ENCODE data around the gene IQCM. TPM values are rescaled to one million over a fixed set of nuclear protein-coding genes. Genes with fewer than 3 reads are reported as not detected.

IQCM gene
- total and polyA plus RNA-seq, 2 donors (not counting 3 experiments of a cell fraction or from before 2014, with no cell fraction given): not detected

- intact Hi-C loops (cut with micrococcal nuclease) (no loop called here), dilution Hi-C loops (cut with MboI; ENCODE audit: extremely low pct_ligation_motif_present, low sequenced_read_pairs) (no loop called here)
- H3K4me1 ChIP-seq (ENCODE audit: control insufficient read depth, extremely low read depth, insufficient read depth, low read length): no peaks in the 10 kb centered on the region
- no peaks in the 10 kb centered on the region for H3K9me3 ChIP-seq (replicated peaks; ENCODE audit: control insufficient read depth, insufficient read depth, low read length)
- H3K4me3 ChIP-seq (replicated peaks in 1 of 3; ENCODE audit: insufficient read depth in 1 of 3, low read depth in 1 of 3, low read length in 3 of 3): no peak overlapping the region
- no peaks in the 10 kb centered on the region for H3K27me3 ChIP-seq (ENCODE audit: control insufficient read depth in 2 of 2, insufficient read depth in 2 of 2, low read length in 2 of 2)
- no peak overlapping the region for H2AFZ ChIP-seq (ENCODE audit: low read depth, low read length)
- no peaks in the 10 kb centered on the region for H4K20me1 ChIP-seq (replicated peaks; ENCODE audit: control insufficient read depth, extremely low read depth, insufficient read depth, low read length)
- ChIA-PET POLR2A (no interaction called here), CTCF (no interaction called here)
- H3K36me3 ChIP-seq (ENCODE audit: control insufficient read depth in 2 of 2, extremely low read depth in 1 of 2, insufficient read depth in 2 of 2, low read length in 2 of 2): no peaks in the 10 kb centered on the region
- no peak for DNase-seq (ENCODE audit: low read depth, low spot score)
- no peak for FAIRE-seq
- BruUV-seq (replicated peaks): no TSS peak
- no peaks in the 10 kb centered on the region for H3K9me1 ChIP-seq (replicated peaks; ENCODE audit: control insufficient read depth, extremely low read depth, insufficient read depth, low read length)
- no peak overlapping the region for H3K9ac ChIP-seq (replicated peaks; ENCODE audit: extremely low read depth, insufficient read depth, low read length)
- H3K27ac ChIP-seq (ENCODE audit: insufficient read depth, low read depth, low read length): no peak overlapping the region
- no peak overlapping the region for H3K4me2 ChIP-seq (ENCODE audit: insufficient read depth, low read length)
- TF ChIP-seq JUN (IDR thresholded peaks at IDR 0.05; ENCODE audit: borderline replicate concordance, insufficient read depth, insufficient read length, low read depth) (no peak), FOS (IDR thresholded peaks at IDR 0.05; ENCODE audit: borderline replicate concordance, insufficient read depth, low read length) (no peak), MYC (IDR thresholded peaks at IDR 0.05; ENCODE audit: low read depth, low read length) (no peak), MAX (IDR thresholded peaks at IDR 0.05; ENCODE audit: insufficient read depth, insufficient read length) (no peak), CTCF (IDR thresholded peaks at IDR 0.05; ENCODE audit: extremely low read depth in 1 of 2, insufficient read depth in 1 of 2, low read depth in 1 of 2, low read length in 2 of 2) (no peak), POLR2AphosphoS5 (IDR thresholded peaks at IDR 0.05; ENCODE audit: insufficient read depth, low read depth, low read length) (no peak)
- H3K79me2 ChIP-seq (ENCODE audit: control insufficient read depth, insufficient read depth, low read length): no peaks in the 10 kb centered on the region
Observed at GRCh38 chr4:149574971-149575370, 240.7 kb downstream of the IQCM start.

- ChIA-PET CTCF (no interaction called here), POLR2A (no interaction called here)
- dilution Hi-C loops (cut with MboI; ENCODE audit: extremely low pct_ligation_motif_present, low sequenced_read_pairs): no loop called here
- no peaks in the 10 kb centered on the region for H3K36me3 ChIP-seq (ENCODE audit: control insufficient read depth in 2 of 2, extremely low read depth in 1 of 2, insufficient read depth in 2 of 2, low read length in 2 of 2)
- no peaks in the 10 kb centered on the region for H3K9me3 ChIP-seq (replicated peaks; ENCODE audit: control insufficient read depth, insufficient read depth, low read length)
- TF ChIP-seq GATA2 (IDR thresholded peaks at IDR 0.05; ENCODE audit: insufficient read depth, insufficient read length, low read depth, low read length) (no peak), POLR2AphosphoS5 (IDR thresholded peaks at IDR 0.05; ENCODE audit: insufficient read depth, low read depth, low read length) (no peak), JUN (IDR thresholded peaks at IDR 0.05; ENCODE audit: borderline replicate concordance, insufficient read depth, insufficient read length, low read depth) (no peak), CTCF (IDR thresholded peaks at IDR 0.05; ENCODE audit: extremely low read depth in 1 of 2, insufficient read depth in 1 of 2, low read depth in 1 of 2, low read length in 2 of 2) (no peak), POLR2A (IDR thresholded peaks at IDR 0.05; ENCODE audit: low read depth, low read length) (no peak), MYC (IDR thresholded peaks at IDR 0.05; ENCODE audit: low read depth, low read length) (no peak), FOS (IDR thresholded peaks at IDR 0.05; ENCODE audit: borderline replicate concordance, insufficient read depth, low read length) (no peak), MAX (IDR thresholded peaks at IDR 0.05; ENCODE audit: insufficient read depth, insufficient read length) (no peak), EZH2 (IDR thresholded peaks at IDR 0.05; ENCODE audit: borderline replicate concordance, low read depth, low read length, severe bottlenecking) (no peak)
- H3K4me2 ChIP-seq (ENCODE audit: insufficient read depth, low read length): no peak overlapping the region
- H3K4me3 ChIP-seq (replicated peaks in 1 of 3; ENCODE audit: insufficient read depth in 1 of 3, low read depth in 1 of 3, low read length in 3 of 3): no peak overlapping the region
- H3K27ac ChIP-seq (ENCODE audit: insufficient read depth, low read depth, low read length): no peak overlapping the region
- H3K9me1 ChIP-seq (replicated peaks; ENCODE audit: control insufficient read depth, extremely low read depth, insufficient read depth, low read length): no peaks in the 10 kb centered on the region
- no peaks in the 10 kb centered on the region for H3K4me1 ChIP-seq (ENCODE audit: control insufficient read depth, extremely low read depth, insufficient read depth, low read length)
- intact Hi-C loops (cut with micrococcal nuclease): no loop called here
- H4K20me1 ChIP-seq (replicated peaks; ENCODE audit: control insufficient read depth, extremely low read depth, insufficient read depth, low read length): no peaks in the 10 kb centered on the region
- DNase-seq (ENCODE audit: low read depth, low spot score) (no peak), FAIRE-seq (no peak)
- H3K27me3 ChIP-seq (ENCODE audit: control insufficient read depth in 2 of 2, insufficient read depth in 2 of 2, low read length in 2 of 2): no peaks in the 10 kb centered on the region
- H3K79me2 ChIP-seq (ENCODE audit: control insufficient read depth, insufficient read depth, low read length): no peaks in the 10 kb centered on the region
- no peak overlapping the region for H2AFZ ChIP-seq (ENCODE audit: low read depth, low read length)
- BruUV-seq (replicated peaks): no TSS peak
- no peak overlapping the region for H3K9ac ChIP-seq (replicated peaks; ENCODE audit: extremely low read depth, insufficient read depth, low read length)
Observed at GRCh38 chr4:149572716-149573115, 242.9 kb downstream of the IQCM start.
